H1 (cell line): ENCODE results near the gene BCL2L13. TPM values are rescaled to one million over a fixed set of nuclear protein-coding genes. Genes with fewer than 3 reads are reported as not detected.

Experiments used
- CTCF ChIA-PET: fragments of 300-600 bp; sonication (Branson Sonifier 250); formaldehyde crosslinking; loops from one replicate; lab custom pipeline; 2021; ENCODE audit not compliant: partially characterized antibody; lab: Charles Lee
- POLR2A ChIA-PET: fragments of 300-600 bp; sonication (Branson Sonifier 250); formaldehyde crosslinking; loops from one replicate; lab custom pipeline; 2021; ENCODE audit warnings: inconsistent platforms; ENCODE audit not compliant: partially characterized antibody; lab: Charles Lee
- DNase-seq, 2 experiments: peaks; one replicate each; pipeline versions ENCODE4 v3.0.0 to v3.0.0-alpha.2; 2010 to 2022; ENCODE audit warnings: low spot score in 2 of 2, low read depth in 1 of 2, mixed read lengths in 1 of 2
- FAIRE-seq: peaks from 2 replicates; lab custom pipeline; 2011; peaks lifted over from hg19 to GRCh38; lab: Jason Lieb, UNC
- H2AFZ ChIP-seq: 2 replicates; pipeline ENCODE4 v1.8.1; 2012; ENCODE audit warnings: low read length, inconsistent platforms
- H2AK5ac ChIP-seq: 2 replicates; pipeline ENCODE4 v1.6.1; 2013; ENCODE audit warnings: low read depth, low read length
- H2BK120ac ChIP-seq: replicated peaks from 2 replicates; pipeline ENCODE3; 2013; ENCODE audit warnings: low read depth, low read length, inconsistent platforms
- H2BK12ac ChIP-seq: 2 replicates; pipeline ENCODE4 v1.6.1; 2013; ENCODE audit warnings: low read depth, low read length
- H2BK15ac ChIP-seq: 2 replicates; pipeline ENCODE4 v1.6.1; 2013; ENCODE audit warnings: low read length
- H2BK20ac ChIP-seq: 2 replicates; pipeline ENCODE4 v1.6.1; 2013; ENCODE audit warnings: low read length
- H2BK5ac ChIP-seq: 2 replicates; pipeline ENCODE4 v1.6.1; 2013; ENCODE audit warnings: low read depth, low read length
- H3K14ac ChIP-seq: 2 replicates; pipeline ENCODE4 v1.6.1; 2013; ENCODE audit warnings: inconsistent platforms; ENCODE audit not compliant: insufficient read length
- H3K18ac ChIP-seq: 2 replicates; pipeline ENCODE4 v1.6.1; 2013; ENCODE audit warnings: low read length; ENCODE audit errors: extremely low read depth
- H3K23ac ChIP-seq: 2 replicates; pipeline ENCODE4 v1.6.1; 2013; ENCODE audit warnings: inconsistent platforms; ENCODE audit not compliant: insufficient read length
- H3K23me2 ChIP-seq: 2 replicates; pipeline ENCODE4 v1.6.1; 2013; ENCODE audit warnings: low read depth, low read length
- H3K27ac ChIP-seq: 2 replicates; pipeline ENCODE4 v1.6.1; 2011; ENCODE audit warnings: low read depth, low read length, inconsistent platforms
- H3K27me3 ChIP-seq, 4 experiments: replicated peaks in 1 of 4; 1 replicate in 1 of 4; 2 replicates in 3 of 4; pipeline versions ENCODE4 v1.6.1 to v1.8.1; 2011 to 2013; ENCODE audit warnings: low read length in 3 of 4, mild to moderate bottlenecking in 3 of 4, inconsistent platforms in 2 of 4, mixed read lengths in 2 of 4, moderate library complexity in 1 of 4; ENCODE audit not compliant: control insufficient read depth in 3 of 4, insufficient read depth in 3 of 4; ENCODE audit errors: extremely low read depth in 1 of 4
- H3K36me3 ChIP-seq, 4 experiments: 2 replicates each; pipeline versions ENCODE4 v1.6.1 to v1.8.1; 2011 to 2013; ENCODE audit warnings: mild to moderate bottlenecking in 4 of 4, low read length in 3 of 4, moderate library complexity in 2 of 4, control low read depth in 1 of 4, inconsistent platforms in 1 of 4; ENCODE audit not compliant: insufficient read depth in 4 of 4, control insufficient read depth in 2 of 4
- H3K4ac ChIP-seq: replicated peaks from 2 replicates; pipeline ENCODE3; 2013; ENCODE audit warnings: low read length, low read depth, mixed read lengths, inconsistent platforms; ENCODE audit not compliant: insufficient read length
- H3K4me1 ChIP-seq, 4 experiments: replicated peaks in 1 of 4; 1 replicate in 1 of 4; 2 replicates in 3 of 4; pipeline versions ENCODE4 v1.6.1 to v1.8.1; 2011 to 2013; ENCODE audit warnings: low read length in 3 of 4, inconsistent platforms in 2 of 4, mixed read lengths in 1 of 4; ENCODE audit not compliant: insufficient read depth in 4 of 4, control insufficient read depth in 3 of 4
- H3K4me2 ChIP-seq, 2 experiments: 2 replicates each; pipeline versions ENCODE4 v1.6.1 to v1.8.1; 2011 to 2013; ENCODE audit warnings: low read depth in 2 of 2, low read length in 2 of 2, control low read depth in 1 of 2, inconsistent platforms in 1 of 2, mild to moderate bottlenecking in 1 of 2; ENCODE audit not compliant: insufficient read depth in 1 of 2
- H3K4me3 ChIP-seq, 4 experiments: fragments of 200-600, 300-600 bp in 1 of 4; sonication (generic), shearing (Covaris generic), sonication (Bioruptor Twin) in 1 of 4; 2 replicates each; pipeline versions ENCODE4 v1.5.1 to v1.8.1; 2011 to 2016; ENCODE audit warnings: low read length in 4 of 4, low read depth in 3 of 4, control low read depth in 2 of 4, inconsistent platforms in 2 of 4, mild to moderate bottlenecking in 2 of 4, mixed read lengths in 1 of 4, moderate library complexity in 1 of 4; ENCODE audit not compliant: insufficient read depth in 2 of 4; ENCODE audit errors: extremely low read depth in 1 of 4
- H3K56ac ChIP-seq: replicated peaks from 2 replicates; pipeline ENCODE3; 2013; ENCODE audit warnings: low read depth, mild to moderate bottlenecking, mixed read lengths, low read length, inconsistent platforms; ENCODE audit not compliant: insufficient read length
- H3K79me1 ChIP-seq: 2 replicates; pipeline ENCODE4 v1.6.1; 2013; ENCODE audit warnings: low read depth, low read length, control low read depth
- H3K79me2 ChIP-seq, 2 experiments: 2 replicates each; pipeline versions ENCODE4 v1.6.1 to v1.8.1; 2012 to 2013; ENCODE audit warnings: low read length in 2 of 2, mild to moderate bottlenecking in 2 of 2, inconsistent platforms in 1 of 2; ENCODE audit not compliant: insufficient read depth in 2 of 2, control insufficient read depth in 1 of 2
- H3K9ac ChIP-seq, 4 experiments: replicated peaks in 1 of 4; 1 replicate in 1 of 4; 2 replicates in 3 of 4; pipeline versions ENCODE4 v1.6.1 to v1.8.1; 2011 to 2013; ENCODE audit warnings: low read depth in 3 of 4, low read length in 3 of 4, control low read depth in 2 of 4, mild to moderate bottlenecking in 2 of 4, moderate library complexity in 2 of 4, inconsistent platforms in 1 of 4; ENCODE audit errors: extremely low read depth in 1 of 4
- H3K9me3 ChIP-seq, 2 experiments: 2 replicates each; pipeline versions ENCODE4 v1.6.1 to v1.8.1; 2012 to 2013; ENCODE audit warnings: mild to moderate bottlenecking in 2 of 2, moderate library complexity in 2 of 2, control low read depth in 1 of 2, inconsistent platforms in 1 of 2, low read depth in 1 of 2, low read length in 1 of 2, mixed read lengths in 1 of 2; ENCODE audit not compliant: insufficient read depth in 2 of 2
- H4K20me1 ChIP-seq, 2 experiments: replicated peaks in 1 of 2; 2 replicates each; pipeline versions ENCODE3 to v1.8.1; 2011 to 2013; ENCODE audit warnings: inconsistent platforms in 2 of 2, low read length in 2 of 2, mild to moderate bottlenecking in 1 of 2; ENCODE audit not compliant: insufficient read depth in 2 of 2, control insufficient read depth in 1 of 2
- H4K5ac ChIP-seq: 2 replicates; pipeline ENCODE4 v1.6.1; 2013; ENCODE audit warnings: low read length, low read depth, mixed read lengths, inconsistent platforms; ENCODE audit not compliant: insufficient read length
- H4K8ac ChIP-seq: 2 replicates; pipeline ENCODE4 v1.8.0; 2013; ENCODE audit warnings: mild to moderate bottlenecking, moderate library complexity, low read length, inconsistent platforms; ENCODE audit not compliant: insufficient read depth; ENCODE audit errors: extremely low read depth
- H4K91ac ChIP-seq: replicated peaks from 2 replicates; pipeline ENCODE3; 2013; ENCODE audit warnings: low read length, mixed read lengths, inconsistent platforms; ENCODE audit not compliant: insufficient read length
- ASH2L ChIP-seq: fragments of 200-600, 300-600 bp; sonication (generic); IDR thresholded peaks from one replicate; pipeline ENCODE4 v1.7.1; 2017; ENCODE audit warnings: low read length
- BACH1 ChIP-seq: IDR thresholded peaks from 2 replicates; pipeline ENCODE4 v1.6.1; 2012; ENCODE audit warnings: low read length, improper control_type of control experiment
- CBX8 ChIP-seq: fragments of 300-800, 300-1000 bp; sonication (generic); IDR thresholded peaks from 2 replicates; pipeline ENCODE4 v1.7.1; 2016; ENCODE audit warnings: low read depth, low read length, borderline replicate concordance
- JUN ChIP-seq: IDR thresholded peaks from 2 replicates; pipeline ENCODE4 v1.6.1; 2011; ENCODE audit warnings: low read depth, mild to moderate bottlenecking, improper control_type of control experiment, low read length
- KDM1A ChIP-seq: fragments of 200-600, 300-600 bp; sonication (generic); IDR thresholded peaks from 2 replicates; pipeline ENCODE4 v1.7.1; 2016; ENCODE audit warnings: mild to moderate bottlenecking, low read length, borderline replicate concordance
- KDM5A ChIP-seq: fragments of 200-600 bp; IDR thresholded peaks from 2 replicates; pipeline ENCODE4 v1.7.1; 2012; ENCODE audit warnings: mild to moderate bottlenecking, low read length, inconsistent platforms, mixed read lengths
- MAFK ChIP-seq: IDR thresholded peaks from 2 replicates; pipeline ENCODE4 v1.6.1; 2012; ENCODE audit warnings: low read depth, mild to moderate bottlenecking, improper control_type of control experiment, low read length
- NANOG ChIP-seq: IDR thresholded peaks from 2 replicates; pipeline ENCODE4 v1.6.1; 2011; ENCODE audit warnings: low read length, low read depth, mild to moderate bottlenecking, inconsistent platforms; ENCODE audit not compliant: insufficient read depth, poor library complexity, severe bottlenecking
- NRF1 ChIP-seq: IDR thresholded peaks from 2 replicates; pipeline ENCODE4 v1.6.1; 2011; ENCODE audit warnings: mild to moderate bottlenecking, low read depth, low read length, improper control_type of control experiment
- POLR2AphosphoS5 ChIP-seq: IDR thresholded peaks from 2 replicates; pipeline ENCODE4 v1.6.1; 2011; ENCODE audit warnings: low read depth, low read length
- POU5F1 ChIP-seq: IDR thresholded peaks from 2 replicates; pipeline ENCODE4 v1.6.1; 2011; ENCODE audit warnings: low read depth, mild to moderate bottlenecking, low read length, moderate library complexity
- SIN3A ChIP-seq, 2 experiments: IDR thresholded peaks in 1 of 2; conservative IDR thresholded peaks in 1 of 2; 2 replicates each; pipeline ENCODE4 v1.6.1; 2011 to 2012; ENCODE audit warnings: low read length in 2 of 2, improper control_type of control experiment in 1 of 2, low read depth in 1 of 2, mild to moderate bottlenecking in 1 of 2
- TCF12 ChIP-seq: IDR thresholded peaks from 2 replicates; pipeline ENCODE4 v1.6.1; 2011; ENCODE audit warnings: low read depth, mild to moderate bottlenecking, low read length
- YY1 ChIP-seq: IDR thresholded peaks from 2 replicates; pipeline ENCODE4 v1.6.1; 2011; ENCODE audit warnings: low read depth, mild to moderate bottlenecking, low read length
- ZNF274 ChIP-seq: IDR thresholded peaks from 2 replicates; pipeline ENCODE4 v1.7.0; 2012; ENCODE audit warnings: low read length, borderline replicate concordance; ENCODE audit errors: extremely low read depth
- WGBS, 2 experiments: shearing (Covaris generic) in 1 of 2; methylation state at CpG; one replicate each; pipeline versions ENCODE4 v1.1.6 to v1.1.7; 2013 to 2015; ENCODE audit warnings: low lambda C conversion rate in 2 of 2, mixed read lengths in 2 of 2, inconsistent platforms in 1 of 2, low coverage in 1 of 2, missing lambda C conversion rate in 1 of 2; ENCODE audit not compliant: insufficient replicate concordance in 2 of 2, insufficient coverage in 1 of 2, insufficient read length in 1 of 2; ENCODE audit errors: extremely low coverage in 1 of 2, missing lambda C conversion rate in 1 of 2; 5-methylcytosine and 5-hydroxymethylcytosine counted together
- polyA plus RNA-seq, 7 experiments: library from polyadenylated mRNA; depleted of rRNA in 3 of 7; stranded (reverse) in 5 of 7; unstranded in 2 of 7; fragments of >200 nt in 5 of 7; fragments of 200-250 nt in 2 of 7; gene quantifications; 1 replicate in 5 of 7; 2 replicates in 1 of 7; 4 replicates in 1 of 7; pipeline versions ENCODE4 v1.2.1 to v1.2.3, GENCODE V29; 2011 to 2013; ENCODE audit warnings: missing spikeins in 2 of 7, mixed read lengths in 2 of 7
- total RNA-seq: library from RNA; stranded (reverse); fragmentation: NEBNext Ultra II Directional; extraction: Animal tissue kit (Norgen Biotek cat#: 25700); gene quantifications from 2 replicates; pipeline ENCODE4 v1.2.1, GENCODE V29; 2021

Gene BCL2L13
- total and polyA plus RNA-seq, 2 of the 8 experiments (the other 6 are each of a cell fraction or from before 2014, with no cell fraction given), result 20.7 to 35.0 TPM

GRCh38 chr22:17672417-17672991, 33.9 kb downstream of the BCL2L13 start:
- Histone ChIP-seq H3K9ac (no peak overlapping the region), H2BK120ac (no peak overlapping the region), H3K56ac (no peak overlapping the region), H3K36me3 (no peaks in the 10 kb centered on the region), H2AK5ac (no peak overlapping the region), H2BK20ac (no peak overlapping the region), H4K8ac (no peak overlapping the region), H3K4me3 (no peak overlapping the region), H3K4me2 (no peak overlapping the region), H3K79me1 (no peaks in the 10 kb centered on the region), H3K23me2 (peaks cover 2% of the 10 kb centered on the region; the same call in 1 of the 2 replicates), H2BK5ac (no peak overlapping the region), H2BK15ac (no peak overlapping the region), H4K91ac (no peak overlapping the region), H3K79me2 (peaks cover 0 to 7% of the 10 kb centered on the region in 2 experiments; a peak in 1 of 4 replicates), H3K9me3 (no peaks in the 10 kb centered on the region), H4K5ac (no peak overlapping the region), H3K23ac (no peak overlapping the region), H2AFZ (no peak overlapping the region), H3K18ac (no peak overlapping the region), H3K27me3 (no peaks in the 10 kb centered on the region), H4K20me1 (peaks cover 0 to 2% of the 10 kb centered on the region in 2 experiments), H2BK12ac (no peak overlapping the region), H3K4ac (no peak overlapping the region), H3K4me1 (no peaks in the 10 kb centered on the region), H3K14ac (no peak overlapping the region), H3K27ac (no peak overlapping the region)
- WGBS, 2 experiments, result 93% methylated on average over 2 of the region's 2 CpGs; no CpG with 5 or more reads in 1 of the 2 experiments
- CTCF ChIA-PET, result no interaction called here
- POLR2A ChIA-PET, result no interaction called here
- TF ChIP-seq JUN (no peak), BACH1 (no peak), POU5F1 (no peak), MAFK (no peak), NRF1 (no peak), YY1 (no peak), ZNF274 (no peak), KDM5A (no peak), NANOG (no peak), KDM1A (no peak), ASH2L (no peak), CBX8 (no peak), POLR2AphosphoS5 (no peak), SIN3A (conservative IDR thresholded peaks at IDR 0.05 in 1 of 2, IDR thresholded peaks at IDR 0.05 in 1 of 2; ENCODE audit: low read depth in 1 of 2, low read length in 2 of 2) (no peak), TCF12 (no peak)
- FAIRE-seq (no peak), DNase-seq (no peak)
